ENCODE results near the gene SPTBN4.

The SPTBN4 gene

DNA sequence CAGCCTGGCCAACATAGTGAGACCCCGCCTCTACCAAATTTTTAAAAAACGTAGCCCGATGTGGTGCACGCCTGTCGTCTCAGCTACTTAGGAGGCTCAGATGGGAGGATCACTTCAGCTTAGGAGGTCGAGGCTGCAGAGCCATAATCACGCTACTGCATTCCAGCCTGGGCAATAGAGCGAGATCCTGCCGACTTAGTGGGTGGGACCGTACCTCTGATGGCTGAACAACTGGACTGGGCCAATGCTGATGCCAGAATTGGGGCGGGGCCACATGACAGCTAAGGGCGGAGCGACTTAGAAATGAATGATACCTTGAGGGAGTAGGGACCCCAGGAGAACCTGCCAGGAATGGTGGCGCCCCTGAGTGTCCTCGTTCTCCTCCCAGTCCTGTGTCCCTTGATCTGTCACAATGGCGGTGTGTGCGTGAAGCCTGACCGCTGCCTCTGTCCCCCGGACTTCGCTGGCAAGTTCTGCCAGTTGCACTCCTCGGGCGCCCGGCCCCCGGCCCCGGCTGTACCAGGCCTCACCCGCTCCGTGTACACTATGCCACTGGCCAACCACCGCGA lies 137.9 kb downstream of the SPTBN4 start:
- Histone ChIP-seq H3K27ac (ENCODE audit: low read length) (peak overlapping the region; percentile 24), H3K27me3 (ENCODE audit: control insufficient read depth in 1 of 2, insufficient read depth in 2 of 2, low read length in 2 of 2) (peaks cover 0 to 26% of the 10 kb centered on the region in 2 donors), H3K4me1 (ENCODE audit: control insufficient read depth, insufficient read depth, low read length) (peaks cover 57% of the 10 kb centered on the region), H3K36me3 (ENCODE audit: control insufficient read depth in 2 of 2, insufficient read depth in 2 of 2, low read length in 2 of 2) (no peaks in the 10 kb centered on the region), H3K4me3 (ENCODE audit: low read length in 2 of 2) (peak overlapping the region; percentile 51 to 77), H3K9me3 (ENCODE audit: control insufficient read depth in 2 of 2, low read length in 2 of 2) (no peaks in the 10 kb centered on the region), H3K9ac (ENCODE audit: low read length in 2 of 2) (no peak overlapping the region)

GRCh38 chr19:40605216-40605971 lies 138.6 kb downstream of the SPTBN4 start:
- peaks cover 57% of the 10 kb centered on the region for H3K4me1 ChIP-seq (ENCODE audit: control insufficient read depth, insufficient read depth, low read length)
- peaks cover 0 to 23% of the 10 kb centered on the region in 2 donors for H3K27me3 ChIP-seq (ENCODE audit: control insufficient read depth in 1 of 2, insufficient read depth in 2 of 2, low read length in 2 of 2)
- H3K9me3 ChIP-seq (ENCODE audit: control insufficient read depth in 2 of 2, low read length in 2 of 2): no peaks in the 10 kb centered on the region
- peak overlapping the region; percentile 21 to 61 for H3K9ac ChIP-seq (ENCODE audit: low read length in 2 of 2)
- H3K27ac ChIP-seq (ENCODE audit: low read length): peak overlapping the region; percentile 24
- H3K4me3 ChIP-seq (ENCODE audit: low read length in 2 of 2): peak overlapping the region; percentile 51 to 77
- H3K36me3 ChIP-seq (ENCODE audit: control insufficient read depth in 2 of 2, insufficient read depth in 2 of 2, low read length in 2 of 2): no peaks in the 10 kb centered on the region

DNA sequence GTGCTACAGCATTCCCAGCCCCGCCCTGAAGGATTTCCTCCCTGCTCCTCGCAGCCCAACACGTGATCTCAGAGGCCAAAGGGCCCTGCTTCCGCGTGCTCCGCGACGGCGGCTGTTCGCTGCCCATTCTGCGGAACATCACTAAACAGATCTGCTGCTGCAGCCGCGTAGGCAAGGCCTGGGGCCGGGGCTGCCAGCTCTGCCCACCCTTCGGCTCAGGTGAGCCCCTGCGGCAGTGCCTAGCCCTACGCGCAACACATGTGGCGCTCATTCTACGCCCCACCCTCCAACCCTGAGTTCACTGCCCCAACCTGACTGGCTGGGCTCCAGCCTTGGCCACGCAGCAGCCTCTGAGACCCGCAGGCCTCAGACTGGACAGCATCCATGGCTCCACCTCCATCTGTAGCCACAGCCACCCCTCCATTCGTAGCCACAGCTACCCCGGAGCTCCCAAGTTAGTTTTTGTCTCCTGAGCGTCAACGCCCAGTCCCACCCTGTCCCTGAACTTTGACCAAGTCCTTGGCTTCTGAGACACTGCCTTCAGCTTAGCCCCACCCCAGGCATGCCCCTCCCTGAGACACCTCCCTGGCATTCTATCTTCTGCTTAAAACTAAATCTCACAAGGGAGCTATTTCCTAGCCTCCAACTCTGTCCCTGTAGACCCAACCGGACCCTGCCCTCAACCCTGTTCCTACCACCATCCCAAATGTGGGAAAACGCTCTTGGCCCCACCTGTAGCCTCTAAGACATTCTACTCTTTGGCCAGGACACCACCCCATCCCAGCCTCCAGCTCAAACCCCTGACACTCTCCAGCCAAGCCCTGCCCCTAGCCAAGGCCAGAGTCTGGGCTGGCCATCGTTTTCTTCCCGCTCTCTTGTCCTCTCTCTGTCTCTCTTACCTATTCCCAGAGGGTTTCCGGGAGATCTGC lies 140.8 kb downstream of the SPTBN4 start:
- Histone ChIP-seq H3K27me3 (ENCODE audit: control insufficient read depth in 1 of 2, insufficient read depth in 2 of 2, low read length in 2 of 2) (peaks cover 0 to 13% of the 10 kb centered on the region in 2 donors), H3K4me1 (ENCODE audit: control insufficient read depth, insufficient read depth, low read length) (peaks cover 41% of the 10 kb centered on the region), H3K4me3 (ENCODE audit: low read length in 2 of 2) (no peak overlapping the region), H3K27ac (ENCODE audit: low read length) (no peak overlapping the region), H3K9ac (ENCODE audit: low read length in 2 of 2) (no peak overlapping the region), H3K9me3 (ENCODE audit: control insufficient read depth in 2 of 2, low read length in 2 of 2) (no peaks in the 10 kb centered on the region), H3K36me3 (ENCODE audit: control insufficient read depth in 2 of 2, insufficient read depth in 2 of 2, low read length in 2 of 2) (peaks cover 0 to 2% of the 10 kb centered on the region in 2 donors)

DNA sequence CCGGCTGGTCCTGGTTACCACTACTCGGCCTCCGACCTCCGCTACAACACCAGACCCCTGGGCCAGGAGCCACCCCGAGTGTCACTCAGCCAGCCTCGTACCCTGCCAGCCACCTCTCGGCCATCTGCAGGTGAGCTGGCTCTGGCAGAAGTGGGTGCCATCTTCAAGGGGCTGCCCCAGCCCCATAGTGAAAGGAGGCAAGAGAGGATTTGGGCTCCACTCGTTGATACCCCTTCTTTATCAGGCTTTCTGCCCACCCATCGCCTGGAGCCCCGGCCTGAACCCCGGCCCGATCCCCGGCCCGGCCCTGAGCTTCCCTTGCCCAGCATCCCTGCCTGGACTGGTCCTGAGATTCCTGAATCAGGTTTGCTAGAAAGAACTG lies 141.4 kb downstream of the SPTBN4 start:
- no peak overlapping the region for H3K27ac ChIP-seq (ENCODE audit: low read length)
- no peaks in the 10 kb centered on the region for H3K9me3 ChIP-seq (ENCODE audit: control insufficient read depth in 2 of 2, low read length in 2 of 2)
- H3K4me1 ChIP-seq (ENCODE audit: control insufficient read depth, insufficient read depth, low read length): peaks cover 36% of the 10 kb centered on the region
- no peak overlapping the region for H3K9ac ChIP-seq (ENCODE audit: low read length in 2 of 2)
- H3K27me3 ChIP-seq (ENCODE audit: control insufficient read depth in 1 of 2, insufficient read depth in 2 of 2, low read length in 2 of 2): peaks cover under 1 to 16% of the 10 kb centered on the region in 2 donors
- no peak overlapping the region for H3K4me3 ChIP-seq (ENCODE audit: low read length in 2 of 2)
- H3K36me3 ChIP-seq (ENCODE audit: control insufficient read depth in 2 of 2, insufficient read depth in 2 of 2, low read length in 2 of 2): peaks cover 0 to 2% of the 10 kb centered on the region in 2 donors

DNA sequence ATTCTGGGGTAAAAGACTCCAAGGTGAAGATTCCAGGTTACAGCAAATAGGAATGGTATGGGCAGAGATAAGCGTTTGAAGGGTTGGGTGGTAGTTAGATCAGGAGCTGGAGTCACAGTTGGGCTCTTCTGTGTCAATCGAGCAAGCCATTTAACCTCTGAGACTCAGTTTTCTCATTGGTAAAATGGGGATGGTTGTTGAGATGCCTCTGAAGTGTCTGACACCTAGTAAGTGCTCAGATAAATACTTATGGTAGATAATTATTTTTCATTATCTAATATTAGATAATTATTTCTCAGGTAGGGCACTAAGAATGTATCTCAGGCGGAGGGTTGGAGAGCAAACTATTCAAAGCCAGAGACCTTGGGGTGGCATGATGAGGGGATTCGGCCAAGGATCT lies 142.2 kb downstream of the SPTBN4 start:
- H3K36me3 ChIP-seq (ENCODE audit: control insufficient read depth in 2 of 2, insufficient read depth in 2 of 2, low read length in 2 of 2): peaks cover 0 to 2% of the 10 kb centered on the region in 2 donors
- no peaks in the 10 kb centered on the region for H3K9me3 ChIP-seq (ENCODE audit: control insufficient read depth in 2 of 2, low read length in 2 of 2)
- H3K9ac ChIP-seq (ENCODE audit: low read length in 2 of 2): no peak overlapping the region
- H3K4me3 ChIP-seq (ENCODE audit: low read length in 2 of 2): no peak overlapping the region
- H3K27me3 ChIP-seq (ENCODE audit: control insufficient read depth in 1 of 2, insufficient read depth in 2 of 2, low read length in 2 of 2): peaks cover 5 to 21% of the 10 kb centered on the region in 2 donors
- H3K27ac ChIP-seq (ENCODE audit: low read length): no peak overlapping the region
- peaks cover 42% of the 10 kb centered on the region for H3K4me1 ChIP-seq (ENCODE audit: control insufficient read depth, insufficient read depth, low read length)

DNA sequence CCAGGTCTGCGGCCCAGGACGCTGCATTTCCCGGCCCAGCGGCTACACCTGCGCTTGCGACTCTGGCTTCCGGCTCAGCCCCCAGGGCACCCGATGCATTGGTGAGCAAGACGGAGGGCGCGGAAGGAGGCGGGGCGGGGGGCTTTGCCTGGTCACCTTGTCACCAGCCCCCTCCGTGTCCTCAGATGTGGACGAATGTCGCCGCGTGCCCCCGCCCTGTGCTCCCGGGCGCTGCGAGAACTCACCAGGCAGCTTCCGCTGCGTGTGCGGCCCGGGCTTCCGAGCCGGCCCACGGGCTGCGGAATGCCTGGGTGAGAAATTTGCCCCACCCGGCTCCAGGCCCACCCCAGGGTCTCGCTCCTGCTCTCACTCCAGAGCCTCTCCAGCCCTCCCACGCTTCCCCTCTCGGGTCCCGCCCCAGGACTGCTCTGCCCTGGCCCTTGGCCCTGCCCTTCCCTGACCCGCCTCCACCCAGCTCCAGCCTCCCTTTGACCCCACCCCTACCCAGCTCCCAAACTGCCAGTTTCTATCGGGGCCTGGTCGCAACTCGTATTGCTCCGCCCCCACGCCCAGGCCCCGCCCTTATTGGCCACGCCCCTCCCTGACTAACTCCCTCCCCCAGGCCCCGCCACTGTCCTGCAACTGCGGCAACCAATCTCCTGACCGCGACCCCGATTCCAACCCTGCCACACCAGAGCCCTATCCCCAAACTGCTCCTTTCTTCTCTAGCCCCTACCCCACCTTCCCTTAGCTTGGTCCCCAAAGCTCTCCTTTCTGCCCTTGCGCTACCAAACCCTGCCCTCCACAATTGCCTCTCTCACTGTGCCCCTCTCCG lies 143.0 kb downstream of the SPTBN4 start:
- Histone ChIP-seq H3K36me3 (ENCODE audit: control insufficient read depth in 2 of 2, insufficient read depth in 2 of 2, low read length in 2 of 2) (peaks cover 0 to 2% of the 10 kb centered on the region in 2 donors), H3K27me3 (ENCODE audit: control insufficient read depth in 1 of 2, insufficient read depth in 2 of 2, low read length in 2 of 2) (peaks cover 8 to 28% of the 10 kb centered on the region in 2 donors), H3K4me3 (ENCODE audit: low read length in 2 of 2) (peak overlapping the region in 1 of 2 donors; percentile 49), H3K4me1 (ENCODE audit: control insufficient read depth, insufficient read depth, low read length) (peaks cover 40% of the 10 kb centered on the region), H3K9me3 (ENCODE audit: control insufficient read depth in 2 of 2, low read length in 2 of 2) (no peaks in the 10 kb centered on the region), H3K9ac (ENCODE audit: low read length in 2 of 2) (no peak overlapping the region), H3K27ac (ENCODE audit: low read length) (no peak overlapping the region)

GRCh38 chr19:40610396-40611064 lies 143.7 kb downstream of the SPTBN4 start:
- peaks cover 33% of the 10 kb centered on the region for H3K4me1 ChIP-seq (ENCODE audit: control insufficient read depth, insufficient read depth, low read length)
- H3K9ac ChIP-seq (ENCODE audit: low read length in 2 of 2): no peak overlapping the region
- peaks cover 8 to 27% of the 10 kb centered on the region in 2 donors for H3K27me3 ChIP-seq (ENCODE audit: control insufficient read depth in 1 of 2, insufficient read depth in 2 of 2, low read length in 2 of 2)
- no peak overlapping the region for H3K27ac ChIP-seq (ENCODE audit: low read length)
- H3K9me3 ChIP-seq (ENCODE audit: control insufficient read depth in 2 of 2, low read length in 2 of 2): no peaks in the 10 kb centered on the region
- H3K36me3 ChIP-seq (ENCODE audit: control insufficient read depth in 2 of 2, insufficient read depth in 2 of 2, low read length in 2 of 2): peaks cover 0 to 2% of the 10 kb centered on the region in 2 donors
- H3K4me3 ChIP-seq (ENCODE audit: low read length in 2 of 2): peak overlapping the region in 1 of 2 donors; percentile 35

- Histone ChIP-seq H3K27ac (ENCODE audit: low read length) (no peak overlapping the region), H3K9me3 (ENCODE audit: control insufficient read depth in 2 of 2, low read length in 2 of 2) (no peaks in the 10 kb centered on the region), H3K36me3 (ENCODE audit: control insufficient read depth in 2 of 2, insufficient read depth in 2 of 2, low read length in 2 of 2) (peaks cover 2 to 3% of the 10 kb centered on the region in 2 donors), H3K9ac (ENCODE audit: low read length in 2 of 2) (no peak overlapping the region), H3K4me3 (ENCODE audit: low read length in 2 of 2) (no peak overlapping the region), H3K27me3 (ENCODE audit: control insufficient read depth in 1 of 2, insufficient read depth in 2 of 2, low read length in 2 of 2) (peaks cover 8 to 27% of the 10 kb centered on the region in 2 donors), H3K4me1 (ENCODE audit: control insufficient read depth, insufficient read depth, low read length) (peaks cover 28% of the 10 kb centered on the region)
Observed at GRCh38 chr19:40611096-40611495, 144.3 kb downstream of the SPTBN4 start.

GRCh38 chr19:40611900-40612698 lies 145.3 kb downstream of the SPTBN4 start:
- peaks cover 8 to 30% of the 10 kb centered on the region in 2 donors for H3K27me3 ChIP-seq (ENCODE audit: control insufficient read depth in 1 of 2, insufficient read depth in 2 of 2, low read length in 2 of 2)
- H3K9ac ChIP-seq (ENCODE audit: low read length in 2 of 2): no peak overlapping the region
- no peak overlapping the region for H3K4me3 ChIP-seq (ENCODE audit: low read length in 2 of 2)
- peaks cover 3 to 5% of the 10 kb centered on the region in 2 donors for H3K36me3 ChIP-seq (ENCODE audit: control insufficient read depth in 2 of 2, insufficient read depth in 2 of 2, low read length in 2 of 2)
- H3K9me3 ChIP-seq (ENCODE audit: control insufficient read depth in 2 of 2, low read length in 2 of 2): no peaks in the 10 kb centered on the region
- H3K27ac ChIP-seq (ENCODE audit: low read length): no peak overlapping the region
- H3K4me1 ChIP-seq (ENCODE audit: control insufficient read depth, insufficient read depth, low read length): peaks cover 28% of the 10 kb centered on the region
